Measurements from ENCODE around the gene CCDC154. TPM values are rescaled to one million over a fixed set of nuclear protein-coding genes. Genes with fewer than 3 reads are reported as not detected.

CCDC154 gene
- total and polyA plus RNA-seq, 4 donors: 0.63 to 4.5 (median 1.4) TPM

DNA sequence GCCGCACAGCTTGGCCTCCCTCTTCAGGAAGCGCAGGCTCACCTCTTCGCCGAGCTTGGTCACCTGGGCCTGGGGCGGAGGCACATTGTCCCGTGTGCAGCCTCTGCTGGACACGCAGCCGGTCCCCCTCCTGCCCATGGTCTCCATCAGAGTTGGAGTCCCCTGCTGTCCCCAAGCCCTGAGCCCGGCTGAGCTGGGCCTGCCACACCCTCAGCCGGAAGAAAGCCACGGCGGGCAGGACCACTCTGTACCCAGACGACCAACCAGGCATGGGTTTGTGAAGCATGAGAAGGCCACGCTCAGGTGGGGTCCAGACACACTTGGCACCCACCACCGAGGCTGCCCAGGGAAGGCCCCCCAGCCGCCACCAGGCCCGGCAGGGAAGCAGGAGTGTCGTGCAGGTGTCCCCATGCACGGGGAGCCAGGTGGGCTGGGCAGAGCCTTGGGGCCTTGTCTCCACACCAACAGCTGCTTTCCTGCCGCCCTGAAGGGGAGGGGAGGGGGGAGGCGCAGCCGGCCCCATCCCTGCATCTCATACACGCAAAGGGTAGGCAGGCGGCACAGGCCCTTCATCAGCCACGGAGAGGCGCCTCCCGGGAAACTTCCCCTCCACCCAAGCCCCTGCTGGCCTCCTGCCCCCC lies 5.2 kb downstream of the CCDC154 start:
- Histone ChIP-seq H3K9ac (ENCODE audit: insufficient read depth in 1 of 2, low read length in 2 of 2) (no peak overlapping the region), H3K36me3 (ENCODE audit: control insufficient read depth in 4 of 4, insufficient read depth in 4 of 4, low read length in 4 of 4) (no peaks in the 10 kb centered on the region), H3K4me1 (ENCODE audit: control insufficient read depth in 5 of 5, insufficient read depth in 5 of 5, low read length in 5 of 5) (peaks cover 0 to 3% (median 0%) of the 10 kb centered on the region in 5 donors), H3K9me3 (ENCODE audit: control insufficient read depth in 4 of 4, insufficient read depth in 3 of 4, low read length in 3 of 4) (no peaks in the 10 kb centered on the region), H3K27me3 (ENCODE audit: control insufficient read depth in 3 of 3, insufficient read depth in 3 of 3, low read length in 2 of 3) (no peaks in the 10 kb centered on the region), H3K4me3 (no peak overlapping the region), H3K27ac (ENCODE audit: low read depth in 1 of 2, low read length in 1 of 2) (no peak overlapping the region)
- WGBS, 2 donors: 83 to 92% methylated on average over 26 to 27 of the region's 27 CpGs
- DNase-seq (peak in 1 of 3 donors; percentile 13), ATAC-seq (ENCODE audit: insufficient read depth, low FRiP score) (no peak)
- TF ChIP-seq CTCF (IDR thresholded peaks at IDR 0.05; ENCODE audit: control extremely low read depth, extremely low read depth): no peak

- TF ChIP-seq CTCF (IDR thresholded peaks at IDR 0.05; ENCODE audit: control extremely low read depth, extremely low read depth): no peak
- Histone ChIP-seq H3K9ac (ENCODE audit: insufficient read depth in 1 of 2, low read length in 2 of 2) (no peak overlapping the region), H3K4me1 (ENCODE audit: control insufficient read depth in 5 of 5, insufficient read depth in 5 of 5, low read length in 5 of 5) (peaks cover 0 to 8% (median 0%) of the 10 kb centered on the region in 5 donors), H3K9me3 (ENCODE audit: control insufficient read depth in 4 of 4, insufficient read depth in 3 of 4, low read length in 3 of 4) (no peaks in the 10 kb centered on the region), H3K36me3 (ENCODE audit: control insufficient read depth in 4 of 4, insufficient read depth in 4 of 4, low read length in 4 of 4) (no peaks in the 10 kb centered on the region), H3K27ac (ENCODE audit: low read depth in 1 of 2, low read length in 1 of 2) (no peak overlapping the region), H3K4me3 (no peak overlapping the region), H3K27me3 (ENCODE audit: control insufficient read depth in 3 of 3, insufficient read depth in 3 of 3, low read length in 2 of 3) (no peaks in the 10 kb centered on the region)
- no peak for ATAC-seq (ENCODE audit: insufficient read depth, low FRiP score)
- WGBS, 2 donors: 72 to 80% methylated on average over 33 to 35 of the region's 35 CpGs
- peak in 1 of 3 donors; percentile 18 for DNase-seq
Observed at GRCh38 chr16:1438229-1439057, 5.9 kb downstream of the CCDC154 start.

GRCh38 chr16:1437606-1438005 lies 6.8 kb downstream of the CCDC154 start:
- Histone ChIP-seq H3K27ac (ENCODE audit: low read depth in 1 of 2, low read length in 1 of 2) (no peak overlapping the region), H3K4me1 (ENCODE audit: control insufficient read depth in 5 of 5, insufficient read depth in 5 of 5, low read length in 5 of 5) (peaks cover 0 to 16% (median 0%) of the 10 kb centered on the region in 5 donors), H3K9me3 (ENCODE audit: control insufficient read depth in 4 of 4, insufficient read depth in 3 of 4, low read length in 3 of 4) (no peaks in the 10 kb centered on the region), H3K36me3 (ENCODE audit: control insufficient read depth in 4 of 4, insufficient read depth in 4 of 4, low read length in 4 of 4) (no peaks in the 10 kb centered on the region), H3K27me3 (ENCODE audit: control insufficient read depth in 3 of 3, insufficient read depth in 3 of 3, low read length in 2 of 3) (no peaks in the 10 kb centered on the region), H3K4me3 (no peak overlapping the region), H3K9ac (ENCODE audit: insufficient read depth in 1 of 2, low read length in 2 of 2) (no peak overlapping the region)
- TF ChIP-seq CTCF (IDR thresholded peaks at IDR 0.05; ENCODE audit: control extremely low read depth, extremely low read depth): no peak
- no peak for ATAC-seq (ENCODE audit: insufficient read depth, low FRiP score)
- DNase-seq: no peak
- 87 to 95% methylated on average over 22 of the region's 22 CpGs for WGBS, 2 donors

All from lung (tissue), 12 donors.